Panc1 (cell line): ENCODE data around the gene SULT2B1. TPM values are rescaled to one million over a fixed set of nuclear protein-coding genes. Genes with fewer than 3 reads are reported as not detected.

Experiments
- ATAC-seq: fragments of 200-7000 bp; cut with Tn5 transposase; 2 replicates; pipeline ENCODE4 v1.9.1; 2020; ENCODE audit warnings: mild to moderate bottlenecking, moderate library complexity
- BruUV-seq: library from RNA; stranded (reverse); fragments of 400-500 nt; replicated peaks from 2 replicates; lab custom pipeline; 2021; lab: Mats Ljungman, UMichigan
- CTCF ChIA-PET: fragments of 300-600 bp; sonication (Branson Sonifier 250); formaldehyde crosslinking; loops from one replicate; lab custom pipeline; 2022; ENCODE audit warnings: antibody characterized with exemption; lab: Charles Lee
- POLR2A ChIA-PET: fragments of 300-600 bp; sonication (Branson Sonifier 250); formaldehyde crosslinking; loops from one replicate; lab custom pipeline; 2022; ENCODE audit warnings: antibody characterized with exemption; lab: Charles Lee
- DNase-seq: peaks from one replicate; pipeline ENCODE4 v3.0.0-alpha.2; 2010; ENCODE audit warnings: low read depth, low spot score
- H3K27ac ChIP-seq: 2 replicates; pipeline ENCODE4 v1.5.1; 2011; ENCODE audit warnings: mild to moderate bottlenecking, low read length, inconsistent platforms
- H3K27me3 ChIP-seq: fragments of 200-500 bp; sonication (Bioruptor generic); 2 replicates; pipeline ENCODE4 v1.6.0; 2014; ENCODE audit warnings: low read length, inconsistent platforms; ENCODE audit not compliant: control insufficient read depth, insufficient read depth
- H3K36me3 ChIP-seq: fragments of 200-500 bp; sonication (Bioruptor generic); 2 replicates; pipeline ENCODE4 v1.5.1; 2014; ENCODE audit warnings: inconsistent platforms, mild to moderate bottlenecking, low read length, moderate library complexity; ENCODE audit not compliant: control insufficient read depth, insufficient read depth
- H3K4me1 ChIP-seq: 2 replicates; pipeline ENCODE4 v1.5.1; 2011; ENCODE audit warnings: inconsistent platforms, mild to moderate bottlenecking, low read length, moderate library complexity; ENCODE audit not compliant: control insufficient read depth, insufficient read depth
- H3K4me3 ChIP-seq, 2 experiments: 2 replicates each; pipeline ENCODE4 v1.5.1; 2011 to 2012; ENCODE audit warnings: low read depth in 2 of 2, low read length in 2 of 2, mild to moderate bottlenecking in 2 of 2, inconsistent platforms in 1 of 2, moderate library complexity in 1 of 2
- H3K9me3 ChIP-seq: fragments of 200-500 bp; sonication (Bioruptor generic); 2 replicates; pipeline ENCODE4 v1.5.1; 2014; ENCODE audit warnings: low read depth, mild to moderate bottlenecking, inconsistent platforms, low read length, moderate library complexity; ENCODE audit not compliant: control insufficient read depth, insufficient read depth
- POLR2AphosphoS5 ChIP-seq: IDR thresholded peaks from 2 replicates; pipeline ENCODE4 v1.6.1; 2012; ENCODE audit warnings: mild to moderate bottlenecking, low read depth, low read length, moderate library complexity
- REST ChIP-seq, 2 experiments: IDR thresholded peaks; 2 replicates each; pipeline ENCODE4 v1.6.1; 2011 to 2012; ENCODE audit warnings: low read depth in 2 of 2, control low read depth in 1 of 2, low read length in 1 of 2, mild to moderate bottlenecking in 1 of 2, moderate library complexity in 1 of 2; ENCODE audit not compliant: insufficient read depth in 1 of 2
- SIN3A ChIP-seq: IDR thresholded peaks from 2 replicates; pipeline ENCODE4 v1.6.1; 2012; ENCODE audit warnings: low read depth, mild to moderate bottlenecking, low read length, moderate library complexity, borderline replicate concordance; ENCODE audit not compliant: insufficient read depth
- TCF7L2 ChIP-seq: IDR thresholded peaks from 2 replicates; pipeline ENCODE4 v1.6.1; 2011; ENCODE audit warnings: mild to moderate bottlenecking, low read depth, low read length, inconsistent platforms
- in situ Hi-C: cut with HindIII; loops from 2 replicates; pipeline ENCODE4 v1.10.0; 2016; ENCODE audit warnings: low sequenced_read_pairs, low pct_unique_long_range_greater_than_20kb
- intact Hi-C: fragments of 100-400 bp; cut with micrococcal nuclease; formaldehyde crosslinking; loops from one replicate; pipeline ENCODE4 v1.10.0; 2022; ENCODE audit not compliant: unreplicated experiment
- total RNA-seq: library from RNA; stranded (reverse); gene quantifications from one replicate; pipeline ENCODE4 v1.2.1, GENCODE V29; 2021; ENCODE audit not compliant: unreplicated experiment
- TF ChIP-seq, protein P1 (sequence below): fragments of 450-650 bp; IDR thresholded peaks from 2 replicates; pipeline ENCODE4 v1.5.1; 2017; ENCODE audit warnings: mild to moderate bottlenecking

The SULT2B1 gene
- total RNA-seq, 1 experiment from 2014 or later, result 3.6 TPM

GRCh38 chr19:48624067-48624594, 72.2 kb downstream of the SULT2B1 start:
- intact Hi-C loops (no loop called here), in situ Hi-C loops (no loop called here)
- DNase-seq, result no peak
- ChIA-PET CTCF (no interaction called here), POLR2A (interaction anchor here (0.5 to 0.7 kb wide), 3 partner anchors 21 to 149 kb away, joined by 3 to 6 read pairs (median 5); no protein-coding TSS in a partner anchor)
- no TSS peak for BruUV-seq
- TF ChIP-seq REST (IDR thresholded peaks at IDR 0.05; ENCODE audit: insufficient read depth in 1 of 2, low read depth in 2 of 2, low read length in 1 of 2) (no peak), TCF7L2 (no peak), SIN3A (no peak), POLR2AphosphoS5 (no peak)
- TF ChIP-seq, protein P1, sequence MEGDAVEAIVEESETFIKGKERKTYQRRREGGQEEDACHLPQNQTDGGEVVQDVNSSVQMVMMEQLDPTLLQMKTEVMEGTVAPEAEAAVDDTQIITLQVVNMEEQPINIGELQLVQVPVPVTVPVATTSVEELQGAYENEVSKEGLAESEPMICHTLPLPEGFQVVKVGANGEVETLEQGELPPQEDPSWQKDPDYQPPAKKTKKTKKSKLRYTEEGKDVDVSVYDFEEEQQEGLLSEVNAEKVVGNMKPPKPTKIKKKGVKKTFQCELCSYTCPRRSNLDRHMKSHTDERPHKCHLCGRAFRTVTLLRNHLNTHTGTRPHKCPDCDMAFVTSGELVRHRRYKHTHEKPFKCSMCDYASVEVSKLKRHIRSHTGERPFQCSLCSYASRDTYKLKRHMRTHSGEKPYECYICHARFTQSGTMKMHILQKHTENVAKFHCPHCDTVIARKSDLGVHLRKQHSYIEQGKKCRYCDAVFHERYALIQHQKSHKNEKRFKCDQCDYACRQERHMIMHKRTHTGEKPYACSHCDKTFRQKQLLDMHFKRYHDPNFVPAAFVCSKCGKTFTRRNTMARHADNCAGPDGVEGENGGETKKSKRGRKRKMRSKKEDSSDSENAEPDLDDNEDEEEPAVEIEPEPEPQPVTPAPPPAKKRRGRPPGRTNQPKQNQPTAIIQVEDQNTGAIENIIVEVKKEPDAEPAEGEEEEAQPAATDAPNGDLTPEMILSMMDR, result no peak
- H3K4me3 ChIP-seq, result peak overlapping the region; percentile 37 to 39
- H3K27ac ChIP-seq, result peak overlapping the region; percentile 82
- ATAC-seq, result peak; percentile 90
- no peaks in the 10 kb centered on the region for H3K9me3 ChIP-seq
- no peaks in the 10 kb centered on the region for H3K36me3 ChIP-seq
- H3K27me3 ChIP-seq, result no peaks in the 10 kb centered on the region
- peaks cover 8% of the 10 kb centered on the region for H3K4me1 ChIP-seq

GRCh38 chr19:48624791-48625723, 73.1 kb downstream of the SULT2B1 start:
- intact Hi-C loops (no loop called here), in situ Hi-C loops (no loop called here)
- H3K9me3 ChIP-seq, result no peaks in the 10 kb centered on the region
- DNase-seq (no peak), ATAC-seq (no peak)
- peaks cover 8% of the 10 kb centered on the region for H3K4me1 ChIP-seq
- TF ChIP-seq, protein P1, result no peak
- no peak for TF ChIP-seq TCF7L2
- TF ChIP-seq POLR2AphosphoS5, result no peak
- TF ChIP-seq REST (IDR thresholded peaks at IDR 0.05; ENCODE audit: insufficient read depth in 1 of 2, low read depth in 2 of 2, low read length in 1 of 2), result no peak
- no peak for TF ChIP-seq SIN3A
- no peak overlapping the region for H3K27ac ChIP-seq
- ChIA-PET CTCF (no interaction called here), POLR2A (no interaction called here)
- no peaks in the 10 kb centered on the region for H3K27me3 ChIP-seq
- no peaks in the 10 kb centered on the region for H3K36me3 ChIP-seq
- peak overlapping the region in 1 of 2 experiments; percentile 37; a peak in 1 of 4 replicates for H3K4me3 ChIP-seq
- BruUV-seq, result no TSS peak
